OCI-LY1 (cell line): Measurements from ENCODE around the gene FAM149A.

ENCODE experiments used
- CTCF ChIP-seq: fragments of 200-600 bp; sonication (generic), shearing (Covaris generic); IDR thresholded peaks from 2 replicates; pipeline ENCODE4 v1.5.1; 2017; ENCODE audit warnings: mild to moderate bottlenecking, antibody characterized with exemption, low read length, moderate library complexity, mixed read lengths
- EZH2 ChIP-seq: fragments of 200-600 bp; sonication (generic), shearing (Covaris generic); IDR thresholded peaks from 2 replicates; pipeline ENCODE4 v1.8.0; 2017; ENCODE audit warnings: borderline replicate concordance, mixed run types, mild to moderate bottlenecking, antibody characterized with exemption, low read length, moderate library complexity, mixed read lengths

- TF ChIP-seq CTCF (no peak), EZH2 (no peak)
Measured at GRCh38 chr4:186158966-186159365, 54.5 kb downstream of the FAM149A start.
